Activated T-helper 1 cell treated with anti-CD3 and anti-CD28 coated beads, Interleukin-12 subunit alpha, Interleukin-12 subunit beta, Interleukin-2, Interleukin-4 antibody, amounts not matched to agents 30 ng/mL and 10 ng/mL and 1 ng/mL, durations not matched to agents 14 hours and 24 hours and 36 hours (primary cell): ENCODE data around the gene PROZ. TPM values are rescaled to one million over a fixed set of nuclear protein-coding genes. Genes with fewer than 3 reads are reported as not detected.
A peak's percentile ranks its signal among the peaks of the same experiment; 100 is the strongest.

Experiments
- DNase-seq: peaks from one replicate; pipeline ENCODE4 v3.0.0; 2021; ENCODE audit warnings: low spot score
- H3K27ac Mint-ChIP-seq: one replicate; pipeline ENCODE4 v1.8.0; 2021; ENCODE audit warnings: mild to moderate bottlenecking, mixed read lengths
- H3K27me3 Mint-ChIP-seq: one replicate; pipeline ENCODE4 v1.8.0; 2022; ENCODE audit warnings: mild to moderate bottlenecking, moderate library complexity, mixed read lengths; ENCODE audit not compliant: insufficient read depth
- H3K36me3 Mint-ChIP-seq: one replicate; pipeline ENCODE4 v1.8.0; 2021; ENCODE audit warnings: low read depth, mixed read lengths
- H3K4me1 Mint-ChIP-seq: one replicate; pipeline ENCODE4 v1.8.0; 2021; ENCODE audit warnings: low read depth, mixed read lengths
- H3K4me3 Mint-ChIP-seq: one replicate; pipeline ENCODE4 v1.8.0; 2021; ENCODE audit warnings: mild to moderate bottlenecking, moderate library complexity, mixed read lengths
- H3K9me3 Mint-ChIP-seq: one replicate; pipeline ENCODE4 v1.8.0; 2021; ENCODE audit warnings: mixed read lengths
- intact Hi-C: fragments of 100-400 bp; cut with micrococcal nuclease; formaldehyde crosslinking; loops from one replicate; pipeline ENCODE4 v1.15.1; 2024
- total RNA-seq: library from RNA; stranded (reverse); gene quantifications from 2 replicates; pipeline ENCODE4 v1.2.3, GENCODE V29; 2022

The PROZ gene
- total RNA-seq, 1 donor from 2014 or later: not detected

DNA sequence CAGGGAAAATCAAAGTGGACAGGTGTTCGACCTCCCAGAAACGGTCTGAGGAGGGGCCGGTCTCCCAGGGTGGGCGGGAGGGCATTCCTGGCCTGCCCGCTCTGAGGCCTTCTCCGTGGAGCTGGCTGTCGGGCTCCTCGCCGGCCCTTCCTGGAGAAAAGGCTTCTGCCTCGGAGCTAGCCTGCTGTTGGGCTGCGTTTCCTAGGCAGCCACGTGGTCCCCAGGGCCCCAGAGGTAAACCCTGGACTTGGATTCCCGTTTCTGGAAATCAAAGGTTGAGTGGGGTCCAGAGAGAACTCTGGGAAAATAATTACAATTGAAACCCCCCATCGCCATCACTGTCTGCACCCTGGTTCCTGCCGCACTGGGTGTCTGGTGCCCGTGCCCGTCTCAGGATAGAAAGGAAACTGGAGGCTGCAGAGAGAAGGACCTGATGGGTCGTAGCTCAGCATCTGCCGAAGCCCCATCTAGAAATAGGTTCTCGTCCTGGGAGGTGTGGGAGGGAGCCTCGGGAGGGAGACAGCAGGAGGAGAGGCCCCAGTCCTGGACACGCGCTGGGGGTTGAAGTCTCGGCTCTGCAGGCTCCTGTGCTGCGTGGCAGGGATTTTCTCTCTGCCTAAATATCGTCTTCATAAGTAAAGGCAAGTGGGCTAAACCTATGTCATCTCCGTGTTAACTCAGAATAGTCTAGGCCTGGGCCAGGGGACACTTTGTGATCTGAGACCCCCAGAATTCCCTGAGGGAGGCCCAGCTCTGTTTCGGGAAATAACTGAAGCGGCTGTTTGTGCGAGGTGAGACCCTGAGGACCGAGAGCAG is 7.7 kb upstream of the PROZ start:
- H3K4me1 Mint-ChIP-seq: peaks cover 18% of the 10 kb centered on the region
- H3K4me3 Mint-ChIP-seq: no peak overlapping the region

DNA sequence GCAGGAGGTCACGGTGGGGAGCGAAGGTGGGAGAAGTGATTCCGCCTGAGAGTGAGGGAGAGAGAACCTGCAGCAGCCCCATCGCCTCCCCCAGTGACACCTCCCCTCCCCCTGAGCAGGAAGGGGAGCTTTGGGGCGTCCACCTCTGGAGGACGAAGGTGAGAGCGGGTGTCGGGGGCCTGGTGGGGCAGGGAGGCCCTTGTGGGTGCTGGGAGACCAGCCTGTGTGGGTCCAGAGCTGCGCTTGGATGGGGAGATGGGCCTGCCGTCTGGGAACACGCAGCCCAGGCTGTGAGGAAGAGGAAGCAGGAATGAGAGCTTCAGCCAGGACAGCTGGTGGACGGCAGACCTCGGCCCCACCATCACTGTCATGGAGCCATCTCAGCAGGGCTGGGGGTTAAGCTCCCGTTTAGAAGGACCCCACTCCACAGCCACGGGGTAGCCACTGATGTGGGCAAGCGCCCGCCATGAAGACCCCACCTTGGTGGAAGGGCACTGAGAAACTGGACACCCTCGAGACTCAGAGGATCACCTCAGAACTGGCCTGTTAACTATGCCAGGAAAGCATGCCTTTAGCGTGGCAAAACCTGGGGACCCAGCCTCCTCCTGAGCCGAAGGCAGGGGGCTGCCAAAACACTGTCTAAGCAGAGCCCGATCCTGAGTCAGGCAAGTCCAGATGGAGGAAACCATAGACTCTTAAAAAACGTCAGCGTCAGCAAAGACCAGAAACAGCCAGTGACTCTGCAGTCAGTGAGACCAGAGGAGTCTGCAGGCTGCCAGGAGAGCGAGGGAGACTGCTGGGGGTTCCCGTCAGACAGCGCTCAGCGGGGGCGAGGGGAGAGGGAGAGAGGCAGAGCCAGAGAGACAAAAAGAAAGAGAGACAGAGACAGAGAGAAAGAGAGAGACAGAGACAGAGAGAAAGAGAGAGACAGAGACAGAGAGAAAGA is 6.4 kb upstream of the PROZ start:
- Mint-ChIP-seq H3K9me3 (peaks cover 24% of the 10 kb centered on the region), H3K27me3 (peaks cover 30% of the 10 kb centered on the region), H3K4me3 (peak overlapping the region; percentile 76), H3K36me3 (peaks cover 3% of the 10 kb centered on the region), H3K4me1 (peaks cover 18% of the 10 kb centered on the region), H3K27ac (peak overlapping the region; percentile 86)
- intact Hi-C loops: loop anchor here (2.0 kb wide), 1 partner anchor 57 kb away; the partner anchor contains the start of genes CUL4A and PCID2
- no peak for DNase-seq

More for the DNA sequence above, 7.7 kb upstream of the PROZ start:
- Mint-ChIP-seq H3K27ac (no peak overlapping the region), H3K27me3 (peaks cover 28% of the 10 kb centered on the region), H3K9me3 (peaks cover 14% of the 10 kb centered on the region), H3K36me3 (peaks cover 3% of the 10 kb centered on the region)
- no peak for DNase-seq
- intact Hi-C loops: no loop called here

DNA sequence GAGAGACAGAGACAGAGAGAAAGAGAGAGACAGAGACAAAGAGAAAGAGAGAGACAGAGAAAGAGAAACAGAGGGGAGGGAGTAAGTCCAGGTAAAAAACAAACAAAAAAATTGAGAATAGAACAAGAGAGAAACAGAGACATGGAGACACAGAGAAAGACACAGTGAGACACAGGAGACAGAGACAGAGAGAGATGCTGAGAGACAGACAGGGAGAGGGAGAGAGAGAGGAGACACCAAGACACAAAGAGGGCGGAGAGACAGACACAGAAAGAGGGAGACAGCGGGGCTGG is 5.8 kb upstream of the PROZ start:
- DNase-seq: no peak
- Mint-ChIP-seq H3K4me1 (peaks cover 18% of the 10 kb centered on the region), H3K36me3 (peaks cover 3% of the 10 kb centered on the region), H3K9me3 (peaks cover 29% of the 10 kb centered on the region), H3K27ac (peak overlapping the region; percentile 86), H3K27me3 (peaks cover 31% of the 10 kb centered on the region), H3K4me3 (peak overlapping the region; percentile 76)
- intact Hi-C loops: loop anchor here (2.0 kb wide), 1 partner anchor 56 kb away; the partner anchor contains the start of genes CUL4A and PCID2

DNA sequence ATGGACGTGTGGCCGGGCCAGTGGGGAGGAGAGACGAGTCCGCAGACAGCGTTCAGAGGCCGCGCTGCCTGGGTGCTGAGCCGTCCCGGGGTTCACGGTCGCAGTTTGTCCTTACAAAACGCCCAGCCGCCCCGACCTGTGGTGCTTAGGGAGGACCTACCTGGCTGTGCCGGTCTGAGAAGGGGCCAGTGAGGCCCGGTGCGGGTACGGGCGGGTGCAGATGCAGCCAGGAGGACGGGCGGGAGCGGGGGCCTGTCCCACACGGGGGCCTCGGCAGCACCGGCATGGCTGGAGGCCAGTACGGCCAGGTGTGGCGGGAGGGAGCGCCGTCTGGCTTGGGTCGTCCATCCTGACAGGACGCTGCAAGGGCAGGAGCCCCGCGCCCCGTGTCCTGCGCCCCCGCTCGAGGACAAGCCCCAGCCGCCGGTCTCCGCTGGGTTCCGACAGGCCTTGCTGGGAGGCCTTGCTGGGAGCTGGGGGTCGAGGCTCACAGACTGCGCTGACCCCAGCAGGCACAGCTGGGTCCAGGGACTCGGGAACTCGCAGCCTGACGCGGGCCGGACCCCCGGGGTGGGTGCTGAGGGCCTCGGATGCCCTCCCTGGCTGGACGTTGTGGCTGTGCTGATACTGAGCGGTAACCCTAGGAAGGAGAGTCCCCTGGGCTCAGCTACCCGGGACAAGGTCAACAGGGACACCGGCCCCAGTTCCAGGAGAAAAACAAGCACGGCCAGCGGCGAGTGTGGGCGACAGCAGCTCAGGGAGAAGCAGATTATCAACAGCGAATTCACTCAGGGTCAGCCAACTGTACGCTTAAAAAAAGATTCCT is 5.3 kb upstream of the PROZ start:
- DNase-seq: no peak
- H3K27me3 Mint-ChIP-seq: peaks cover 32% of the 10 kb centered on the region
- H3K27ac Mint-ChIP-seq: peak overlapping the region; percentile 86
- peak overlapping the region; percentile 76 for H3K4me3 Mint-ChIP-seq
- H3K9me3 Mint-ChIP-seq: peaks cover 29% of the 10 kb centered on the region
- peaks cover 18% of the 10 kb centered on the region for H3K4me1 Mint-ChIP-seq
- H3K36me3 Mint-ChIP-seq: peaks cover 3% of the 10 kb centered on the region
- intact Hi-C loops: loop anchor here (2.0 kb wide), 1 partner anchor 56 kb away; the partner anchor contains the start of genes CUL4A and PCID2

DNA sequence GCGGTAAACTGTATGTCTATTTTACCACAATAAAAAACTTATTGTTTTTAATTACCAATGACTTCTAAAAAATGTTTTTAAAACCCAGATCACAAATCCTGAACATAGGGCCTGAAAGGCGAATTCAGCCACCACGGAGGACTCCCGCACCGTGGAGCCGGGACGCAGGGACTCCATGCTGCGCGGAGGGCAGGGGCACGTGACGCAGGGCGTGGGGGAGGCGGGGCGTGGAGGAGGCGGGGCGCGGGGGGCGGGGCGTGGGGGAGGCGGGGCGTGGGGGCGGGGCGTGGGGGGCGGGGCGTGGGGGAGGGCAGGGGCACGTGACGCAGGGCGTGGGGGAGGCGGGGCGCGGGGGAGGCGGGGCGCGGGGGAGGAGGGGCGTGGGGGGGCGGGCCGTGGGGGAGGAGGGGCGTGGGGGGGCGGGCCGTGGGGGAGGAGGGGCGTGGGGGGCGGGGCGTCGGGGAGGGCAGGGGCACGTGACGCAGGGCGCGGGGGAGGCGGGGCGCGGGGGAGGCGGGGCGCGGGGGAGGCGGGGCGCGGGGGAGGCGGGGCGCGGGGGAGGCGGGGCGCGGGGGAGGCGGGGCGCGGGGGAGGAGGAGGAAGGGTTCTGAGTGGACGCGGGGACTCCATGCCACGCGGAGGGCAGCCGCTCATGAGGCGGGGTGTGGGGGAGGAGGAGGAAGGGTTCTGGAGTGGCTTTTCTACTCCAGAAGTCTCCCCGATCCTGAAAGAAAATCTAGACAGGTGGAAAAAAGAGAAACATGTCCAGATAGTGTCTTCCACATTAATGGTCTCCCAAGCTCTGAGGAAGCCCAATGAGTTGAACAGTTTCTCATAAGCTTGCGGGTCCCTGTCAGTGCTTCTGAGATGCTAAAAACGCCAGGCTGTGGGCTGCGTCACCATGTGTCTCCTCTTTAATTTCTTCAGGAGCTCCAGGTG is 4.4 kb upstream of the PROZ start:
- H3K27me3 Mint-ChIP-seq: peaks cover 32% of the 10 kb centered on the region
- peak overlapping the region; percentile 72 for H3K27ac Mint-ChIP-seq
- H3K4me3 Mint-ChIP-seq: peak overlapping the region; percentile 61
- H3K9me3 Mint-ChIP-seq: peaks cover 29% of the 10 kb centered on the region
- peaks cover 18% of the 10 kb centered on the region for H3K4me1 Mint-ChIP-seq
- peaks cover 3% of the 10 kb centered on the region for H3K36me3 Mint-ChIP-seq
- DNase-seq: peak; percentile 35
- intact Hi-C loops: loop anchor here (2.0 kb wide), 1 partner anchor 55 kb away; the partner anchor contains the start of genes CUL4A and PCID2

DNA sequence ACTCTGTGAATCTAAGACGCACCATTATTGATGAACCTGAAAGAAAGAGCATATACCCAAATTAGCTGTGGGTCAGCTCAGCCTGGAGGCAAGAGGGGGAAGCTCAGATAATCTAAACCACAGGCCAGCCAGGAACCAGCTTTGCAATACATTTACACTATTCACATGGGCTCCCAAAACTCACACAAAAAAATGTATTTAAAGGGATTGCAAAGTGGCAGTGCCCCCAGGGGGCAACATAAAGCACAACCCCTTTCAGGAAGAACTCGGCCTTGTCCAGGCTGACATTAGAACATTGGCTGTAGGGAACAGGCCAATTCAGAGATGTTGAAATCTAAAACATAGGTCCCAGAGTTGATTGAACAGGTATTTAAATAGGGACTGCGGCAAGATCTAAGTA is 3.2 kb upstream of the PROZ start:
- DNase-seq: no peak
- no peak overlapping the region for H3K4me3 Mint-ChIP-seq
- H3K4me1 Mint-ChIP-seq: peaks cover 22% of the 10 kb centered on the region
- peaks cover 32% of the 10 kb centered on the region for H3K27me3 Mint-ChIP-seq
- intact Hi-C loops: no loop called here
- peaks cover 29% of the 10 kb centered on the region for H3K9me3 Mint-ChIP-seq
- peaks cover 3% of the 10 kb centered on the region for H3K36me3 Mint-ChIP-seq
- peak overlapping the region; percentile 79 for H3K27ac Mint-ChIP-seq

DNA sequence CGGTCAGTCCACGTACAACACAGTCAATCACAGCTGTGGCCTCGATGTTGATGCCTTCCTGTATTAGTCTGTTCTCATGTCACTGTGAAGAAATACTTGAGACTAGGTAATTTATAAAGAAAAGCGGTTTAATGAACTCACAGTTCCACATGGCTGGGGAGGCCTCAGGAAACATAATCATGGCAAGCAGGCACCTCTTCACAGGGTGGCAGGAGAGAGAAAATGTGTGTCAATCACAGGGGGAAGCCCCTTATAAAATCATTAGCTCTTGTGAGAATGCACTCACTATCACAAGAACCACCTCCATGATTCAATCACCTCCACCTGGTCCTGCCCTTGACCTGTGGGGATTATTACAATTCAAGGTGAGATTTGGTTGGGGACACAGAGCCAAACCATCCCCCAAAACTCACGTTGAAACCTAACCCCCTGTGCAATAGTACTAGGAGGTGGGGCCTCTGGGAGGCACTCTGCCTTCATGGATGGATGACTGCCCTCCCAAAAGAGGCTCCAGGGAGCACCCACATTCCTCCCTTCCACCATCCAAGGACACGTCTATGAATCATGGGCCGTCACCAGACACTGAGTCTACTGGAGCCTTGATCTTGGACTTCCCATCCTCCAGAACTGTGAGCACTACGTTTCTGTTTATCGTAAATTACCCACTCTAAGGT is 2.3 kb upstream of the PROZ start:
- Mint-ChIP-seq H3K4me1 (peaks cover 29% of the 10 kb centered on the region), H3K36me3 (peaks cover 3% of the 10 kb centered on the region), H3K27ac (no peak overlapping the region), H3K4me3 (no peak overlapping the region), H3K27me3 (peaks cover 29% of the 10 kb centered on the region), H3K9me3 (peaks cover 29% of the 10 kb centered on the region)
- DNase-seq: no peak
- intact Hi-C loops: no loop called here

DNA sequence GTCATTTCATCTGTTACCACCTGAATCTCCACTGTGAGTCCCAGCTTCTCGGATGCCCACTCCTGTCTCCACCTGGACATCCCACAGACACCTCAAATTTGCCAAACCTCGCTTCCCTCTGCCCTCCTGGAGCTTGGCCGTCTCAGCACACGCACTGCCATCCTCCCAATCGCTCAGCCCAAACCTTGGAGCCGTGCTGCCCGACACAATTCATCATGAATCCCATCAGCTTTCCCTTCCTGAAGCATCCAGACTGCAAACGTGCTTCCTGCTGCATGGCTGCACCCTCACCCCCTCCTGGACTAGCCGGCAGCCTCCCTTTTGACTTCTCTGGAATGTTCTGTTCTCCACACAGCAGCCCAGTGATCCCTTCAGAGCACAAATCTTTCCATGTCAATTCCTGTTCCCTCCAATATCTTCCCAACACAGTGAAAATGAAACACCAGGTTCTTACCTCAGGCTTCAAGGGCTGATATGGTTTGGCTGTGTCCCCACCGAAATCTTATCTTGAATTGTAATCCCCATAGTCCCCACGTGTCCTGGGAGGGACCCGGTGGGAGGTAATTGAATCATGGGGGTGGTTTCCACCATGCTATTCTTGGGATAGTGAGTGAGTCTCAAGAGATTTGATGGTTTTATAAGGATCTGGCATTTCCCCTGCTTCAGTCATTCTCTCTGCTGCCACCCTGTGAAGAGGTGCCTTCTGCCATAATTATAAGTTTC is 1.1 kb upstream of the PROZ start:
- H3K4me1 Mint-ChIP-seq: peaks cover 29% of the 10 kb centered on the region
- no peak for DNase-seq
- peaks cover 3% of the 10 kb centered on the region for H3K36me3 Mint-ChIP-seq
- peak overlapping the region; percentile 5 for H3K27ac Mint-ChIP-seq
- H3K9me3 Mint-ChIP-seq: peaks cover 29% of the 10 kb centered on the region
- no peak overlapping the region for H3K4me3 Mint-ChIP-seq
- H3K27me3 Mint-ChIP-seq: peaks cover 20% of the 10 kb centered on the region
- intact Hi-C loops: no loop called here

DNA sequence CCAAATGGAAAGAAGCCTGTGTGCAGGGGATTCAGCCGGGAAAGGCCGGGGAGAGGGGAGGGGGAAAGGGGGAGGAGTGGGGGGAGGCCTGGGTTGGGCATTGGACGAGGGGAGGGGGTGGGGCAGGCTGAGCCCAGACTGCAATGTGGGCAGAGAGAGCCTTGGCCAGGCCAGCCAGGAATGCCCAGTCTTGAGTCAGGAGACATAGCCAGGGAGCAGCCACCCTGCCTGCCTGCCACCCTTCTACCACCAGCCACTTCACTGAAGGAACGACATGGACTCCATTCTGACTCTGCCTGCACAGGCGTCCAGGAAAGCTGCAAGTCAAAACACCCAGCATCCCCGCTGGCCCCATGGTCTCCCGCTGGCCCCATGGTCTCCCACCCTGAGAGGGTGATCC is 498 bp downstream of the PROZ start:
- Mint-ChIP-seq H3K4me1 (peaks cover 28% of the 10 kb centered on the region), H3K27ac (no peak overlapping the region), H3K9me3 (peaks cover 29% of the 10 kb centered on the region), H3K4me3 (no peak overlapping the region), H3K36me3 (peaks cover 3% of the 10 kb centered on the region), H3K27me3 (peaks cover 12% of the 10 kb centered on the region)
- DNase-seq: no peak
- intact Hi-C loops: no loop called here

DNA sequence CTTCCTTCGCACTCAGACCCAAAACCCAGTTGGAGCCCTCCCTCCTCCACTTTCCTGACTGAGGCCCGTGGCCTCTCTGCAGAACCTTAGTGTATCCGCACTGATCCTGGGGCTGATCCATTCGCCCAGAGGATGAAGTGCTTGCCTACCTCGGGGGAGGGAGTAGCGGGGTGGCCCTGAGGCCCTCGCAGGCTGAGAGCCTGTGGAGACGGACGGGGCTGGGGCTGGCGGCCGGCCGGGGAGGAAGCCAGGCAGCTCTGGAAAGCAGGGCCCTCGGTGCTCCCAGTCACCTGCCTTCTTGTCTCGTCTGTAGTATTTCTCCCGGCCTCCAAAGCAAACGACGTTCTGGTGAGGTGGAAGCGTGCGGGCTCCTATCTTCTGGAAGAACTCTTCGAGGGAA is 1.3 kb downstream of the PROZ start:
- H3K4me3 Mint-ChIP-seq: no peak overlapping the region
- no peak for DNase-seq
- H3K36me3 Mint-ChIP-seq: peaks cover 3% of the 10 kb centered on the region
- intact Hi-C loops: no loop called here
- H3K27me3 Mint-ChIP-seq: peaks cover 12% of the 10 kb centered on the region
- no peak overlapping the region for H3K27ac Mint-ChIP-seq
- peaks cover 25% of the 10 kb centered on the region for H3K4me1 Mint-ChIP-seq
- peaks cover 27% of the 10 kb centered on the region for H3K9me3 Mint-ChIP-seq

DNA sequence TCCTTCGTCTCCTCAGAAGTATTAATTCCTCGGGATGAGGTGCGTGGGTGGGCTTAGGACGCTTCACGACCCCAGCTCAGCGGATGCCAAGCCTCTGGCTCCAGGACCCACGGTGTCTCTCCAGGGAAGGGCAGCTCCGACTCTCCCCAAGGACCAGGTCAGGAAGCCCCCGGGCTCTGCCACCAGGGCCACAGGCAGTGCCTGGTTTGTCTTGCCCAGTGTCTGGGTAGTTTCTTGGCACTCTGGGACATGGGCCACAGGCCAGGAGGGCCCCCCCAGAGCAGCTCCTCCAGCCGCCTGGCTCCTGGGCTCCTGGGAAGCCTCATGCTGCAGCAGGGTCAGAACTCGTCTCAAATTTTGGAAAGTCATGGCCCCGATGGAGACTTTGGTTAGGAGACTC is 2.5 kb downstream of the PROZ start:
- H3K9me3 Mint-ChIP-seq: peaks cover 14% of the 10 kb centered on the region
- DNase-seq: no peak
- no peaks in the 10 kb centered on the region for H3K36me3 Mint-ChIP-seq
- intact Hi-C loops: no loop called here
- peak overlapping the region; percentile 45 for H3K4me3 Mint-ChIP-seq
- H3K27ac Mint-ChIP-seq: peak overlapping the region; percentile 72
- peaks cover 10% of the 10 kb centered on the region for H3K27me3 Mint-ChIP-seq
- peaks cover 21% of the 10 kb centered on the region for H3K4me1 Mint-ChIP-seq
